ENCODE results near the gene CADM1. TPM values are rescaled to one million over a fixed set of nuclear protein-coding genes. Genes with fewer than 3 reads are reported as not detected.

The CADM1 gene
- total and polyA plus RNA-seq, 2 experiments from 2014 or later = 16.5 to 18.0 TPM

DNA sequence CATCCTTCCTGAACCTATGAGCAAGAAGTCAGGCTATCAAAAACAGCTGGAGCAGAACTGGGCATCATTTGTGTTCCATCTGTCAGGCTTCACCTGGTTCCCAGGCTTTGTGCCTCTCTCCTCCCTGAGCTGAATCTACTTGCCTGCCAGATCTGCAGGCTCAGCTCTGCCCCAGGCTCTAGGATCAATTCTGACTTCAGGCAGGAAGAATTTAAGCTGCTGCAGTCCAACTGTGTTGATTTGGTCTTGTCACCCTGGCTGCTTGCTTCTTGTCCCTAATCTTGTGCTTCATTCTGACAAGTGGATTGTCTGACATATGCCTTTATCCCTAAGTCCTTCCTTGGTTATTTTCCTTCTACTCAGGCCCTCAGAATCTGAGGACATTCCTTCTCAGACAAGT lies 31.6 kb upstream of the CADM1 start:
- TF ChIP-seq JUNB (IDR thresholded peaks at IDR 0.05; ENCODE audit: unreplicated experiment) (no peak), CREB1 (CRISPR knock-in tag; IDR thresholded peaks at IDR 0.05; ENCODE audit: low read depth) (no peak), STAT1 (IDR thresholded peaks at IDR 0.05; ENCODE audit: unreplicated experiment) (no peak), EZH2 (IDR thresholded peaks at IDR 0.05; ENCODE audit: low read depth, unreplicated experiment) (no peak), EZH2phosphoT487 (IDR thresholded peaks at IDR 0.05; ENCODE audit: unreplicated experiment) (no peak), ZNF114 (CRISPR knock-in tag; IDR thresholded peaks at IDR 0.05) (no peak), NANOG (IDR thresholded peaks at IDR 0.05; ENCODE audit: borderline replicate concordance) (no peak), POLR2AphosphoS5 (IDR thresholded peaks at IDR 0.05; ENCODE audit: low read depth) (no peak), ZNF331 (CRISPR knock-in tag; IDR thresholded peaks at IDR 0.05; ENCODE audit: low read depth) (no peak)
- TF ChIP-seq, protein P1, sequence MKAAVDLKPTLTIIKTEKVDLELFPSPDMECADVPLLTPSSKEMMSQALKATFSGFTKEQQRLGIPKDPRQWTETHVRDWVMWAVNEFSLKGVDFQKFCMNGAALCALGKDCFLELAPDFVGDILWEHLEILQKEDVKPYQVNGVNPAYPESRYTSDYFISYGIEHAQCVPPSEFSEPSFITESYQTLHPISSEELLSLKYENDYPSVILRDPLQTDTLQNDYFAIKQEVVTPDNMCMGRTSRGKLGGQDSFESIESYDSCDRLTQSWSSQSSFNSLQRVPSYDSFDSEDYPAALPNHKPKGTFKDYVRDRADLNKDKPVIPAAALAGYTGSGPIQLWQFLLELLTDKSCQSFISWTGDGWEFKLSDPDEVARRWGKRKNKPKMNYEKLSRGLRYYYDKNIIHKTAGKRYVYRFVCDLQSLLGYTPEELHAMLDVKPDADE (IDR thresholded peaks at IDR 0.05) = no peak
- TF ChIP-seq, protein P2, sequence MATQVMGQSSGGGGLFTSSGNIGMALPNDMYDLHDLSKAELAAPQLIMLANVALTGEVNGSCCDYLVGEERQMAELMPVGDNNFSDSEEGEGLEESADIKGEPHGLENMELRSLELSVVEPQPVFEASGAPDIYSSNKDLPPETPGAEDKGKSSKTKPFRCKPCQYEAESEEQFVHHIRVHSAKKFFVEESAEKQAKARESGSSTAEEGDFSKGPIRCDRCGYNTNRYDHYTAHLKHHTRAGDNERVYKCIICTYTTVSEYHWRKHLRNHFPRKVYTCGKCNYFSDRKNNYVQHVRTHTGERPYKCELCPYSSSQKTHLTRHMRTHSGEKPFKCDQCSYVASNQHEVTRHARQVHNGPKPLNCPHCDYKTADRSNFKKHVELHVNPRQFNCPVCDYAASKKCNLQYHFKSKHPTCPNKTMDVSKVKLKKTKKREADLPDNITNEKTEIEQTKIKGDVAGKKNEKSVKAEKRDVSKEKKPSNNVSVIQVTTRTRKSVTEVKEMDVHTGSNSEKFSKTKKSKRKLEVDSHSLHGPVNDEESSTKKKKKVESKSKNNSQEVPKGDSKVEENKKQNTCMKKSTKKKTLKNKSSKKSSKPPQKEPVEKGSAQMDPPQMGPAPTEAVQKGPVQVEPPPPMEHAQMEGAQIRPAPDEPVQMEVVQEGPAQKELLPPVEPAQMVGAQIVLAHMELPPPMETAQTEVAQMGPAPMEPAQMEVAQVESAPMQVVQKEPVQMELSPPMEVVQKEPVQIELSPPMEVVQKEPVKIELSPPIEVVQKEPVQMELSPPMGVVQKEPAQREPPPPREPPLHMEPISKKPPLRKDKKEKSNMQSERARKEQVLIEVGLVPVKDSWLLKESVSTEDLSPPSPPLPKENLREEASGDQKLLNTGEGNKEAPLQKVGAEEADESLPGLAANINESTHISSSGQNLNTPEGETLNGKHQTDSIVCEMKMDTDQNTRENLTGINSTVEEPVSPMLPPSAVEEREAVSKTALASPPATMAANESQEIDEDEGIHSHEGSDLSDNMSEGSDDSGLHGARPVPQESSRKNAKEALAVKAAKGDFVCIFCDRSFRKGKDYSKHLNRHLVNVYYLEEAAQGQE (IDR thresholded peaks at IDR 0.05; ENCODE audit: unreplicated experiment) = no peak
- TF ChIP-seq, protein P3, sequence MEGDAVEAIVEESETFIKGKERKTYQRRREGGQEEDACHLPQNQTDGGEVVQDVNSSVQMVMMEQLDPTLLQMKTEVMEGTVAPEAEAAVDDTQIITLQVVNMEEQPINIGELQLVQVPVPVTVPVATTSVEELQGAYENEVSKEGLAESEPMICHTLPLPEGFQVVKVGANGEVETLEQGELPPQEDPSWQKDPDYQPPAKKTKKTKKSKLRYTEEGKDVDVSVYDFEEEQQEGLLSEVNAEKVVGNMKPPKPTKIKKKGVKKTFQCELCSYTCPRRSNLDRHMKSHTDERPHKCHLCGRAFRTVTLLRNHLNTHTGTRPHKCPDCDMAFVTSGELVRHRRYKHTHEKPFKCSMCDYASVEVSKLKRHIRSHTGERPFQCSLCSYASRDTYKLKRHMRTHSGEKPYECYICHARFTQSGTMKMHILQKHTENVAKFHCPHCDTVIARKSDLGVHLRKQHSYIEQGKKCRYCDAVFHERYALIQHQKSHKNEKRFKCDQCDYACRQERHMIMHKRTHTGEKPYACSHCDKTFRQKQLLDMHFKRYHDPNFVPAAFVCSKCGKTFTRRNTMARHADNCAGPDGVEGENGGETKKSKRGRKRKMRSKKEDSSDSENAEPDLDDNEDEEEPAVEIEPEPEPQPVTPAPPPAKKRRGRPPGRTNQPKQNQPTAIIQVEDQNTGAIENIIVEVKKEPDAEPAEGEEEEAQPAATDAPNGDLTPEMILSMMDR (conservative IDR thresholded peaks at IDR 0.05; ENCODE audit: low read depth in 2 of 2) = no peak
- TF ChIP-seq, protein P4, sequence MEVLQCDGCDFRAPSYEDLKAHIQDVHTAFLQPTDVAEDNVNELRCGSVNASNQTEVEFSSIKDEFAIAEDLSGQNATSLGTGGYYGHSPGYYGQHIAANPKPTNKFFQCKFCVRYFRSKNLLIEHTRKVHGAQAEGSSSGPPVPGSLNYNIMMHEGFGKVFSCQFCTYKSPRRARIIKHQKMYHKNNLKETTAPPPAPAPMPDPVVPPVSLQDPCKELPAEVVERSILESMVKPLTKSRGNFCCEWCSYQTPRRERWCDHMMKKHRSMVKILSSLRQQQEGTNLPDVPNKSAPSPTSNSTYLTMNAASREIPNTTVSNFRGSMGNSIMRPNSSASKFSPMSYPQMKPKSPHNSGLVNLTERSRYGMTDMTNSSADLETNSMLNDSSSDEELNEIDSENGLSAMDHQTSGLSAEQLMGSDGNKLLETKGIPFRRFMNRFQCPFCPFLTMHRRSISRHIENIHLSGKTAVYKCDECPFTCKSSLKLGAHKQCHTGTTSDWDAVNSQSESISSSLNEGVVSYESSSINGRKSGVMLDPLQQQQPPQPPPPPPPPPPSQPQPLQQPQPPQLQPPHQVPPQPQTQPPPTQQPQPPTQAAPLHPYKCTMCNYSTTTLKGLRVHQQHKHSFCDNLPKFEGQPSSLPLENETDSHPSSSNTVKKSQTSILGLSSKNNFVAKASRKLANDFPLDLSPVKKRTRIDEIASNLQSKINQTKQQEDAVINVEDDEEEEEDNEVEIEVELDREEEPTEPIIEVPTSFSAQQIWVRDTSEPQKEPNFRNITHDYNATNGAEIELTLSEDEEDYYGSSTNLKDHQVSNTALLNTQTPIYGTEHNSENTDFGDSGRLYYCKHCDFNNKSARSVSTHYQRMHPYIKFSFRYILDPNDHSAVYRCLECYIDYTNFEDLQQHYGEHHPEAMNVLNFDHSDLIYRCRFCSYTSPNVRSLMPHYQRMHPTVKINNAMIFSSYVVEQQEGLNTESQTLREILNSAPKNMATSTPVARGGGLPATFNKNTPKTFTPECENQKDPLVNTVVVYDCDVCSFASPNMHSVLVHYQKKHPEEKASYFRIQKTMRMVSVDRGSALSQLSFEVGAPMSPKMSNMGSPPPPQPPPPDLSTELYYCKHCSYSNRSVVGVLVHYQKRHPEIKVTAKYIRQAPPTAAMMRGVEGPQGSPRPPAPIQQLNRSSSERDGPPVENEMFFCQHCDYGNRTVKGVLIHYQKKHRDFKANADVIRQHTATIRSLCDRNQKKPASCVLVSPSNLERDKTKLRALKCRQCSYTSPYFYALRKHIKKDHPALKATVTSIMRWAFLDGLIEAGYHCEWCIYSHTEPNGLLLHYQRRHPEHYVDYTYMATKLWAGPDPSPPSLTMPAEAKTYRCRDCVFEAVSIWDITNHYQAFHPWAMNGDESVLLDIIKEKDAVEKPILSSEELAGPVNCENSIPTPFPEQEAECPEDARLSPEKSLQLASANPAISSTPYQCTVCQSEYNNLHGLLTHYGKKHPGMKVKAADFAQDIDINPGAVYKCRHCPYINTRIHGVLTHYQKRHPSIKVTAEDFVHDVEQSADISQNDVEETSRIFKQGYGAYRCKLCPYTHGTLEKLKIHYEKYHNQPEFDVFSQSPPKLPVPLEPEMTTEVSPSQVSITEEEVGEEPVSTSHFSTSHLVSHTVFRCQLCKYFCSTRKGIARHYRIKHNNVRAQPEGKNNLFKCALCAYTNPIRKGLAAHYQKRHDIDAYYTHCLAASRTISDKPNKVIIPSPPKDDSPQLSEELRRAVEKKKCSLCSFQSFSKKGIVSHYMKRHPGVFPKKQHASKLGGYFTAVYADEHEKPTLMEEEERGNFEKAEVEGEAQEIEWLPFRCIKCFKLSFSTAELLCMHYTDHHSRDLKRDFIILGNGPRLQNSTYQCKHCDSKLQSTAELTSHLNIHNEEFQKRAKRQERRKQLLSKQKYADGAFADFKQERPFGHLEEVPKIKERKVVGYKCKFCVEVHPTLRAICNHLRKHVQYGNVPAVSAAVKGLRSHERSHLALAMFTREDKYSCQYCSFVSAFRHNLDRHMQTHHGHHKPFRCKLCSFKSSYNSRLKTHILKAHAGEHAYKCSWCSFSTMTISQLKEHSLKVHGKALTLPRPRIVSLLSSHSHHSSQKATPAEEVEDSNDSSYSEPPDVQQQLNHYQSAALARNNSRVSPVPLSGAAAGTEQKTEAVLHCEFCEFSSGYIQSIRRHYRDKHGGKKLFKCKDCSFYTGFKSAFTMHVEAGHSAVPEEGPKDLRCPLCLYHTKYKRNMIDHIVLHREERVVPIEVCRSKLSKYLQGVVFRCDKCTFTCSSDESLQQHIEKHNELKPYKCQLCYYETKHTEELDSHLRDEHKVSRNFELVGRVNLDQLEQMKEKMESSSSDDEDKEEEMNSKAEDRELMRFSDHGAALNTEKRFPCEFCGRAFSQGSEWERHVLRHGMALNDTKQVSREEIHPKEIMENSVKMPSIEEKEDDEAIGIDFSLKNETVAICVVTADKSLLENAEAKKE (CRISPR knock-in tag; IDR thresholded peaks at IDR 0.05) = no peak
- Mint-ChIP-seq H3K36me3 (ENCODE audit: low read depth) (no peaks in the 10 kb centered on the region), H3K27me3 (ENCODE audit: insufficient read depth, low read depth, poor library complexity) (peaks cover 11% of the 10 kb centered on the region), H3K4me1 (peaks cover 2% of the 10 kb centered on the region; the same call in 2 of the 3 replicates), H3K27ac (no peak overlapping the region), H3K9me3 (no peaks in the 10 kb centered on the region; the same call in 2 of the 3 replicates), H3K4me3 (no peak overlapping the region)
- Histone ChIP-seq H3K36me3 (ENCODE audit: insufficient read depth) (no peaks in the 10 kb centered on the region), H3K4me3 (no peak overlapping the region), H3F3A (replicated peaks; ENCODE audit: low read depth) (no peaks in the 10 kb centered on the region), H3K27ac (ENCODE audit: low read depth) (no peak overlapping the region), H3K79me2 (replicated peaks; ENCODE audit: insufficient read depth) (no peaks in the 10 kb centered on the region), H3K4me1 (ENCODE audit: insufficient read depth) (peaks cover 4% of the 10 kb centered on the region; the same call in 1 of the 2 replicates), H2AFZ (no peak overlapping the region), H4K20me1 (replicated peaks; ENCODE audit: insufficient read depth) (no peaks in the 10 kb centered on the region), H3K27me3 (ENCODE audit: insufficient read depth) (no peaks in the 10 kb centered on the region), H3K4me2 (no peak overlapping the region), H3K9me2 (ENCODE audit: insufficient read depth) (peaks cover 4% of the 10 kb centered on the region; the same call in 1 of the 2 replicates)
- DNase-seq (ENCODE audit: low spot score) = no peak
- no peak for ATAC-seq
